ENCODE data around the gene SCAMP4.

The SCAMP4 gene

DNA sequence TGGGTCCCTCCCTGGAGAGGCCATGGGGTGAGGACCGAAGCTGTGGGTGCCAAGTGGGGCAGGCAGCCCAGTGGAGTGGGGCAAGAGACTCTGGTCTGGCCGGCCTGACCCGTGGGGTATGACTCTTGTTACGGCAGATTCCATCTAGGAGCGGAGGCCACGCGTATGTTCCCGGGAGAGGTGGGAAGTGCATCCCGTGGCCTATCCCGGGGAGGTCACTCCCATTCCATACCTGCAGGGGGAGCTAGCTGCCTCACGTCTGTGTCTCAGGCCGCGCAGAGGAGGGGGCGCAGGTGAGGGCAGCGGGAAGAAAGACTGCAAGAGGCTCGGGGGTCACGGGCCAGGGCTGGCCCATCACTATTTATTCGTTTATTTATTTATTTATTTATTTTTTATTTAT, 40.7 kb downstream of the SCAMP4 start:
- H3K4me3 ChIP-seq (ENCODE audit: low read depth, low read length): no peak overlapping the region
- no peak overlapping the region for H3K27ac ChIP-seq
- in situ Hi-C loops (cut with HindIII; ENCODE audit: low pct_ligation_motif_present, low sequenced_read_pairs): no loop called here
- H3K36me3 ChIP-seq (replicated peaks): no peaks in the 10 kb centered on the region
- TF ChIP-seq CTCF (IDR thresholded peaks at IDR 0.05; ENCODE audit: low read depth, low read length, missing control alignments): peak; percentile 74
- H3K27me3 ChIP-seq (replicated peaks): no peaks in the 10 kb centered on the region
- DNase-seq: no peak

- in situ Hi-C loops (cut with HindIII; ENCODE audit: low pct_ligation_motif_present, low sequenced_read_pairs): no loop called here
- Histone ChIP-seq H3K27ac (no peak overlapping the region), H3K27me3 (replicated peaks) (no peaks in the 10 kb centered on the region), H3K36me3 (replicated peaks) (peaks cover 7% of the 10 kb centered on the region), H3K4me3 (ENCODE audit: low read depth, low read length) (no peak overlapping the region)
- no peak for TF ChIP-seq CTCF (IDR thresholded peaks at IDR 0.05; ENCODE audit: low read depth, low read length, missing control alignments)
- DNase-seq: no peak
Measured at GRCh38 chr19:1947651-1948209, 42.5 kb downstream of the SCAMP4 start.

- Histone ChIP-seq H3K4me3 (ENCODE audit: low read depth, low read length) (no peak overlapping the region), H3K27me3 (replicated peaks) (no peaks in the 10 kb centered on the region), H3K27ac (no peak overlapping the region), H3K36me3 (replicated peaks) (peaks cover 7% of the 10 kb centered on the region)
- DNase-seq: no peak
- TF ChIP-seq CTCF (IDR thresholded peaks at IDR 0.05; ENCODE audit: low read depth, low read length, missing control alignments): no peak
- in situ Hi-C loops (cut with HindIII; ENCODE audit: low pct_ligation_motif_present, low sequenced_read_pairs): no loop called here
Measured at GRCh38 chr19:1949304-1950101, 44.3 kb downstream of the SCAMP4 start.

GRCh38 chr19:1950640-1951039, 45.4 kb downstream of the SCAMP4 start:
- TF ChIP-seq CTCF (IDR thresholded peaks at IDR 0.05; ENCODE audit: low read depth, low read length, missing control alignments): no peak
- in situ Hi-C loops (cut with HindIII; ENCODE audit: low pct_ligation_motif_present, low sequenced_read_pairs): no loop called here
- DNase-seq: no peak
- Histone ChIP-seq H3K27me3 (replicated peaks) (no peaks in the 10 kb centered on the region), H3K4me3 (ENCODE audit: low read depth, low read length) (no peak overlapping the region), H3K27ac (no peak overlapping the region), H3K36me3 (replicated peaks) (peaks cover 7% of the 10 kb centered on the region)

DNA sequence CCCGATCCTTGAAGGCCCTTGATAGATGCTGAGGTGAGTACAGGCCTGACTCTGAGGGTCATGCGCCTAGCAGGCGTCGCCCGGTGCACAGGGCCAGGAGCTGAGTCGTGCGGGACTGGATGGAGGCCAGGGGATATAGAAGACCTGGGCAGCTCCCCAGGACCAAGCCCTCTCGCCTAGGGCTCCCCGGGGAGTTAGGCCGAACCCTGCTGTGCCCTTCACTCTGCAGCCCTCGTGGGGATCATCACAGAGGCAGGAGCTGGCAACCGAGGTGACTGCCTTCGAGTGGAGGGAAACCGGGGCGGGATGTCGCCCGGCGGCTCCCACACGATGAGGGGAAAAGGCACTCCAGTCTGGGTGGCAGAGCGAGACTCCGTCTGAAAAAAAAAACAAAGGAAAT, 47.4 kb downstream of the SCAMP4 start:
- no peak overlapping the region for H3K27ac ChIP-seq
- in situ Hi-C loops (cut with HindIII; ENCODE audit: low pct_ligation_motif_present, low sequenced_read_pairs): no loop called here
- no peak for TF ChIP-seq CTCF (IDR thresholded peaks at IDR 0.05; ENCODE audit: low read depth, low read length, missing control alignments)
- peaks cover 7% of the 10 kb centered on the region for H3K36me3 ChIP-seq (replicated peaks)
- no peak overlapping the region for H3K4me3 ChIP-seq (ENCODE audit: low read depth, low read length)
- no peak for DNase-seq
- H3K27me3 ChIP-seq (replicated peaks): no peaks in the 10 kb centered on the region

Measured in brain microvascular endothelial cell (primary cell).